Fibroblast of peridontal ligament (primary cell): Measurements from ENCODE around the gene STIP1.

ENCODE experiments used
- DNase-seq: peaks from one replicate; pipeline ENCODE4 v3.0.0-alpha.2; 2010; ENCODE audit errors: extremely low read depth

Gene STIP1

DNA sequence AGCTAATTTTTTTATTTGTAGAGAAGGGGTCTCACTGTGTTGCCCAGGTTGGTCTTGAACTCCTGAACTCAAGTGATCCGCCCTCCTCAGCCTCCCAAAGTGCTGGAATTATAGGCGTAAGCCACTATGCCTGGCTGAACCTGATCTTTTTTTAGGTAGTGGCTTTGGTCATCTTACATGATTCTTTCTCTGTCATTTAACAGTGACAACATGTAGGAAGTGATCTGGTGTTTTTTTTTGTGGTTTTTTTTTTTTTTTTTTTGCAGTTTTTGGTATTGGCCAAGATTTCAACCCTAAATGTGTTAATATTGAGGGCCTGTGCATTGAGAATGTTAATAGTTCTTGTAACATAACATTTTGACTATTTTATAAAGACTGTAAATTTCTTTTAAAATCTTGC, 12.5 kb downstream of the STIP1 start:
- no peak for DNase-seq

DNA sequence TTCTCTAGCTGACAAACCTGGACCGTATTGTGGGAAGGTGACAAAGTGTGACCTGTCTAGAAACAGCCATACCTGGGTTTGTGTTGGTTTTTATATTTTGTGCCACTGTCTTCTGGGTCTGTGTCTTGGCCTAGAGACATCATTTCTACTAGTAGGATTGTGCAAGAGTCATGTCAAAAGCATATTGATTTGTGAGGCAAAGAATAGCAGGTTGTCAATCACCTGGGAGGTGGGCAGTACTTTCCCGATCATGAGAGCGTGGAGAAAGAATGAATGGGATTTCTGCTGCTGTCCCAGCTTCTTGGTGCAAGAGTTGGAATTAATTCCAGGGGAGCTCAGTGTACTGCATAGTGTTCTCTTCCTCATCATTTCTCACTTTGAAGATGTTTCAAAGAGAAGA, 15.6 kb downstream of the STIP1 start:
- DNase-seq = no peak

DNA sequence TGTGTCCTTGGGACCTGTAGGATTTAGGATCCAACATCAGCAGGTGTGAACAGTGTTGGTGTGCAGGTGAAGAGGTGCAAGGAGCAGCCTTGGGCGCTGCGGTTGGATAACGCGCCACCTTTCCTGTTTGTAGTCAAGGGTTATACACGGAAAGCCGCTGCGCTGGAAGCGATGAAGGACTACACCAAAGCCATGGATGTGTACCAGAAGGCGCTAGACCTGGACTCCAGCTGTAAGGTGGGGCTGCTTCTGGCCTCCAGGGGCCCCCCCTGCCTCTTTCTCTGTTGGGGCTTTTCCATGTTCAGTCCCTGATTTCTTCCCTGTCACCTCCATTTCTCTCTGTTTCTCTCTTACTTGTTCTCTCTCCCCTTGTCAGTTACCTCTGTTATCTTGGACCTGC, 17.0 kb downstream of the STIP1 start:
- DNase-seq = no peak

DNA sequence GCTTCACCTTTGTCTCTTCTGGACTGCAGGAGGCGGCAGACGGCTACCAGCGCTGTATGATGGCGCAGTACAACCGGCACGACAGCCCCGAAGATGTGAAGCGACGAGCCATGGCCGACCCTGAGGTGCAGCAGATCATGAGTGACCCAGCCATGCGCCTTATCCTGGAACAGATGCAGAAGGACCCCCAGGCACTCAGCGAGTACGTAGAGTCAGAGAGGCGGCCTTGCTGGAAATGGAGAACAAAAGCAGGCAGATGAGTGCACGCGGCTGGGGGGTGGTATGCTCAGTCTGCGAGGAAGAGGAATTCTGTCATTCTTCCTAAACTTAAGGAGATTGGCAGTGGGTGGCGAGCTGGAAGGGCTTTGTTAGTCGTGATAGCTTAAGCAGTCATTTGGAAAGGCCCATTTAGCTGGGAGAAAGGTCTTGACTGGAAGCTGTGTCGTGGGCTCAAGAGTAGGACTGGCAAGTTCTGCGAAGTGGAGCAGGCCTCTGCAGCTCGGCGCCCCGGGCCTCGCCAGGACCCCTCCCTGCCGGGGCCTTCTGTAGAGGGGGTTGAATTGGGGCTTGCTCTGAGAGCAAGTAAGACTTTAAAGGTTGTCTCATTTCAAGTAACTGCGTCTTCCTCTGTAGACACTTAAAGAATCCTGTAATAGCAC, 17.6 kb downstream of the STIP1 start:
- no peak for DNase-seq

DNA sequence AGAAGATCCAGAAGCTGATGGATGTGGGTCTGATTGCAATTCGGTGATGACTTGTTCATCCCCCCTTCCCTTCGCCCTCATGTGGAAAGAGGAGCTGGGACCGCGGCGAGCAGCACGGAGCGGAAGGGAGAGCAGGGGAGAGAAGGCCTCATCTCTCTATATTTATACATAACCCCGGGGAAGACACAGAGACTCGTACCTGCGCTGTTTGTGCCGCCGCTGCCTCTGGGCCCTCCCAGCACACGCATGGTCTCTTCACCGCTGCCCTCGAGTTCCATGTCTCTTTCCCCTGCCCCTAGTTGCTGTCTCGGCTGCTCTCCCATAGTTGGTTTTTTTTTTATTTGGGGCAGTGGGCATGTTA, 18.1 kb downstream of the STIP1 start:
- DNase-seq = no peak

DNA sequence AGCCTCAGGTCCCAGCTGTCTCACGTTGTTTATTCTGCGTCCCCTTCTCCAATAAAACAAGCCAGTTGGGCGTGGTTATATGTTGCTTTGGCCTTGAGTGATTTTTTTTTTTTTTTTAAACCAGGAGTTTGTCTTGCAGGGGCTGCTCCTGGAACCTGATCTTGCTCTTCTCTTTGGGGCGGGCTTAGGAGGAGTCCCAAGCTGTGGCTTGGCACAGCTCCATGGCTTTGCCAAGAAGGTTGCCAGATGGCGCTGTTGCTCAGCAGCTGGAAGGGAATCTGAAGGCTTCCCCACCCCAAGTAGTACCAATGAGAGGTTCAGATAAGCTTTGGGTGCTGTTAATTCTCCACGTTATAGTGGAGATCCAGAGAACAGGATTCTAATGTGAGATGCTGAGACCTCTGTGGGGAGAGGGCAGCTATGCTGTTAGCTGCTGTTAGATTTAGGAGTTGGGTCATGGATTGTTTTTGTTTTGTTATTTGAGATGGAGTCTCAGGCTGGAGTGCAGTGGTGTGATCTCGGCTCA, 18.6 kb downstream of the STIP1 start:
- peak; percentile 97 for DNase-seq

DNA sequence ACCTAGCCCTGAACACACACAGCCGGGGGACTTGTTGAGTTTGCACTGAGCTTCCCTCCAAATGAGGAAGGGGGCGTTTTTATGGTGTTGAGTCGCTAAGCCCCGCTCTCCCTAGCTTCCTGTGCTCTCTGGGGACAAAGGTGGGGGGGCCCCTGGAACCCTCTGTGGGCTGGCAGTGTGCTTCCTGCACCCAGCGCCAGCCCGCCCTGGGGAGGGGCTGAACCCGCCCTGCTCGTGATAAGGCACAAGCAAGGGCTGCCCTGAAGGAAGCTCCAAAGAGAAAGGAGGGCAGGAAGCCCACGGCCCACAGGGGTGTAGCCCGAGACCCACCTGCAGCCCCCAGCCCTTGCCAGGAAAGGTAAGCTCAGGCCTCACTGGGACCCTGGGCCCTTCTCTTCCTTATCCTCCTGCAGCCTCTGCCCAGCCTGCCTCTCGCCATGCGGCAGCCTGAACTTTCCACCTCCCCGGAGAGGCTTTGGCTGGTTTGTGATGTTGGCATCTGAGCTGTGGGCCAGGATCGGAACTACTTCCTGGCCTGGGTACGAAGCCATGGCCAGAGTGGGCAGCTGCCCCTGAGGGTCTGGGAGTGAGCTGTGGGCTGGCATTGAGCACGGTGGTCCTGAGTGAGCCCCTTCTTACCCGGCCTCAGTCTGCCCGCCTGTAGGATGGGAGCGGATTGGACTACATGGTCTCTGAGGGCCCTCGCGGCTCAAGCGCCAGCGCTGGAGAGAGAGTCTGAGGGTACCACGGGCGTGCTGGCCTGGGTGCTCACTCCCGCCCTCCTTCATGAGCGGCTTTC, 20.7 kb downstream of the STIP1 start, which contains the start of gene FERMT3:
Gene FERMT3, plus strand, starts transcription at position 265 of the 799 bp plus-strand sequence. CDS start 644 bp downstream, outside the sequence.
- no peak for DNase-seq

DNA sequence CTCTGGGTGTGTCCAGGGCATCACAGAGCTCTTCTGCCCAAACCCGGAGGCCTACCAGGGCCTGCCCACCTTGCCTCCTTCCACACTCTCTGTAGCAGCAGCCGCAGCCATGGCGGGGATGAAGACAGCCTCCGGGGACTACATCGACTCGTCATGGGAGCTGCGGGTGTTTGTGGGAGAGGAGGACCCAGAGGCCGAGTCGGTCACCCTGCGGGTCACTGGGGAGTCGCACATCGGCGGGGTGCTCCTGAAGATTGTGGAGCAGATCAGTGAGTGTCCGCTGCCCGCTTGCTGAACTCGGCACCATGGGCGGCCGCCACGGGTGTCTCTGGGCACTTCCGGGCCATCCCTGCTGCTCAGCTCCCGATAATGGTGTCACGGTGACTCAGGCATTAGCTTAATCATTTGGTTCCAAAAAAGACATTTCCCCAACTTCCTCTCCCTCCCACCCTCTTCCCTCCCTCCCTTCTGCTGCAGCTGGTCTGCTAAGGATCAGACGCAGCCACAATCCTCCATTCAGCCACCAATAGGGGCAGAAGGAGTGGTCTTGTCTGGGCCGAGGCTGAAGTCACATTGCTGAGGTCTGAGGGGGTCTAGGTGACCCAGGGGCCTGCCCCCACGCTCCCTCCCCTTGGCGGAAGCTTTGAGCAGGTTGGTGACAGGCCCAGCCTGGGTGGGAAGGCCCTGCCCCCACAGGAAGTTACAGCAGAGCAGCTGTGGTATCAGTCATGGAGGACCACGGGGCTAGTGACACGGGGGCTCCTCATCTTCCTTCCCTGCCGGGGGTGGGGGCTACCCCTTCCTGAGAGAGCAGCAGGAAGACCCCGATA, 21.5 kb downstream of the STIP1 start:
- DNase-seq = peak; percentile 49

DNA sequence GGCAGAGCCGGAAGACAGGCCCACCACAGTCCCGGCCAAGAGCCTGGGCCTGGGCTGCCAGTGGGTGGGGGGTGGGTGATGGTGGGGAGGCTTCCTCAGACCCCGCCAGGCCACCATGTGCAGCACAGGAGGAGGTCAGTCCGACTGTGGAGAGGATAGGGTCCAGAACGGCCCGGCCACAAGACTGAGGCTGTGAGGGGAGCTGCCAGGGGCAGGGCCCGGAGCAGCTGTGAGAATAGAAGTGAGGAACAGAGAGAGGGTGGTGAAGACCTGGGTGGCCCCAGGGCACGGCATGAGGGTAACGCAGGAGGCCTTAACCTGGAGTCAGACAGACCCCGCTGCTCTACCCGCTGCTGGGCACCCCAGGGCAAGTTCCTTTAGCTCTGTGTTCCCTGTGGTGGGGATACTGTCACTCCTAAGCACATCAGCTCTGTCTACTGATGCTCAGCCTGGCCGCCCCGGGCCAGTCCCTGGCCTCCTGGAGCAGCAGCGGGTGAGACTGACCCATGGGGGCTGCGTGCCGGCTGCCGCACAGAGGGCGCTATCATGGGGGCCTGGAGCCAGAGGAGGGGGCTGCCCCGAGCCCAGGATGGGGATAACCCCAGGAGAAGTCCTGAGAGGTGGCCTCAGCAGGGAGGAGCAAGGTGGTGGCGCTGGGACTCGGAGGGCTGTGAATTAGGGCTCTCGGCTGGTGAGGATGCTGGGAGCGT, 22.3 kb downstream of the STIP1 start:
- DNase-seq = no peak

DNA sequence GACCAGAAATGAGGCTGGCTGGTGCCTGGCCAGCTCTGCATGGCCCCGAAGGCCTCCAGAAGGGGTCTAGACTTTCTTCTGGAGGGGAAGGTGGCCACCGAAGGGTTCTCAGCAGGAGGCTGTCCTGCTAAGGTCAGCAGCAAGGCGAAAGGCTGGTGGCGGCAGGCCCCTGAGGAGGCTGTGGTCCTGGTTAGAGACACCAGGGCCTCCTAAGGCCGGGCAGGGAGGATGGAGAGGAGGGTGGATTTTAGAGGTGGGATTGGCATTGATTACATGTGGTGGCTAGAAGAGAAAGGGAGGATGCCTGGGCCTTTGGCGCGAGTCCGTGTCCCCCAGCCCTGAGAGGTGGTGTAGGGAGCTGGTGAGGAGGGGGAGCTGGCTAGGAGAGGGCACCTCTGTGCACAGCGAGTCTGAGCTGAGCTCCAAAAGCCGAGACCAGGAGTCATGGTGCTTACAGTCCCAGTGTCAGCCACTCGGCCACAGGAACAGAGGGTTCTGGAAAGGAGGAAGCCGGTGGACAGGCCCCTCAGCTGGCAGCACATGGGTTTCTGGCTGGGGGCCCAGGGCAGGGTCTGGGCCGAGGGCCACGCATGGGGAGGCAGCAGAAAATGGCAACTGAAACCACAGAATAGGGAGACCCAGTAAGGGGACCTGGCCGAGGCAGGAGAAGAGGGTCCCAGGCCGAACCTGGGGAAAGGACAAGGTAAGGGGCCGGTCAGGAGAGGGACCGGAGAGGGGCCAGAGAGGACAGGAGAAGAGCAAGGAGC, 23.0 kb downstream of the STIP1 start:
- DNase-seq = no peak

DNA sequence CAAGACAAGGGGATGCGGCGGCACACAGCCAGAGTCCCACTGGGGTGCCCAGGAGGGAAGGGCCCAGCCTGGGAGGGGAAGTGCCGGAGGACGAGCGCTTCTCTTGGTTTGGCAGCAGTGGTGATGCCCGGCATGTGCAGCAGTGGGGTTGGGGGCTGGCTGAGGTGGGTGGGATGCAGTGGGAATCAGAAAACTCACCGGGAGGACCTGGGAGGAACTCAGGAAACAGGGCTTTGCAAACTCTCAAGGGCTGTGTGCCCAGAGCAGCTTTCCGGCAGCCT, 23.5 kb downstream of the STIP1 start:
- no peak for DNase-seq

DNA sequence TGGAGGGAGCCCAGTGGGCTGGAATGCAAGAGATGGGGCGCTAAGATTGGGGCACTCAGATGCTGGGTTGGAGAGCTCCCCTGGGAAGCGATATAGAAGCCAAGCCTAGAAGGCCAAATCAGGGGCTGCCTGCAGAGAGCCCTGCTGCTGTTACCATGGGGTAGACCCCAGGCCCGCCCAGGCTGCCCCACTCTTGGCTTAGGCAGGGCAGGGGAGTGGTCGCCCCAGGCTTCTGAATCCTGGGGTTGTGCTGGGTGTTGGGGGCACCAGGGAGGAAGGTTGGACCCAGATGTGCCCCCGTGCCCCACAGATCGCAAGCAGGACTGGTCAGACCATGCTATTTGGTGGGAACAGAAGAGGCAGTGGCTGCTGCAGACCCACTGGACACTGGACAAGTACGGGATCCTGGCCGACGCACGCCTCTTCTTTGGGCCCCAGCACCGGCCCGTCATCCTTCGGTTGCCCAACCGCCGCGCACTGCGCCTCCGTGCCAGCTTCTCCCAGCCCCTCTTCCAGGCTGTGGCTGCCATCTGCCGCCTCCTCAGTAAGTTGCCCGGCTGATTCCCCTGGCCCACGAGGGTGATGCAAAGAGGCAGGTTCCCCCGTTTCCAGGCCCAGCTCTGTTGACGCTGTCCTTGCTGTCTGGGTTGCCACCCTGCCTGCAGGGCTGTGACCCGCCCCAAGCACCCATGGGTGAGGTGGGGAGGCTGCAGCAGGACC, 24.5 kb downstream of the STIP1 start:
- no peak for DNase-seq

DNA sequence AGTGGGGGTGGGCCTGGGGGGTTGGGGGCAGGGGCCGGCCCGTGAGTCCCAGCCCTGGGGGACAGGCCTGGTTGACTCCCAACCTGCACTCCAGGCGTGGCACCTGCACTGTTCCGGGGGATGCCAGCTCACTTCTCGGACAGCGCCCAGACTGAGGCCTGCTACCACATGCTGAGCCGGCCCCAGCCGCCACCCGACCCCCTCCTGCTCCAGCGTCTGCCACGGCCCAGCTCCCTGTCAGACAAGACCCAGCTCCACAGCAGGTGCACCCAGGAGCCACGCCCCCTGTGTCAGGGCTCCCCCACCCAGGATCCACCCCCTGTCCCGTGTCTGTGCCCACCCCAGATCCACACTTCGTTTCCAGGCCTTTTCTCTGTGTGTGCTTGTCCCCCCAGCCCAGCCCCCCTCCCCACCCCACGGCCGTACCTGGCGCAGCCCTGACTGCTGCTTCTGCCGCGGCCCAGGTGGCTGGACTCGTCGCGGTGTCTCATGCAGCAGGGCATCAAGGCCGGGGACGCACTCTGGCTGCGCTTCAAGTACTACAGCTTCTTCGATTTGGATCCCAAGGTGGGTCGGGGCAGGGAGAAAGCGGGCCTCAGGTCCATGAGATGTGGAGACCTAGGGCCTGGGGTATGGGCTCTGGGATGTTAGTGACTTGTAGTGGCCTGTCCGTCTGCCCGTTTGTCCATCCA, 25.4 kb downstream of the STIP1 start:
- DNase-seq = no peak

DNA sequence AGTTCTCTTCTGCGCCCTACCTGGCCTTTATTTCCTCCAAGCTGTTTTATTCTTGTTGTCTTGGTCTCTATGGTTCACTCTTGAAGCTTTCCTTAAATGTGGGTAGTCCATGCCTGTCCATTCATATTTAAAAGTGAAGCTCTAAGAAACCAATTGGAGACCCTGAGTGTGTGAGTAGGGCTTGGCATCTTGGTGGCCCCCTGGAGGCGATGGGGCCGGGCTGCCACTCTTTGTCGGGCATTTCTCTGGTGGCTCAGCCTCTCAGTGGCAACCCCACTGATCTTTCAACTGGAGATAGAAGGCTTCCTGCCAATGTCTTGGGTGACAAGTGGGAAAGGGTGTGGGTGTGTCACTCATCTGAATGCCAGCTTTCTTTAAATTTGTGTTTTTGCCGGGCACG, 30.9 kb downstream of the STIP1 start:
- no peak for DNase-seq

DNA sequence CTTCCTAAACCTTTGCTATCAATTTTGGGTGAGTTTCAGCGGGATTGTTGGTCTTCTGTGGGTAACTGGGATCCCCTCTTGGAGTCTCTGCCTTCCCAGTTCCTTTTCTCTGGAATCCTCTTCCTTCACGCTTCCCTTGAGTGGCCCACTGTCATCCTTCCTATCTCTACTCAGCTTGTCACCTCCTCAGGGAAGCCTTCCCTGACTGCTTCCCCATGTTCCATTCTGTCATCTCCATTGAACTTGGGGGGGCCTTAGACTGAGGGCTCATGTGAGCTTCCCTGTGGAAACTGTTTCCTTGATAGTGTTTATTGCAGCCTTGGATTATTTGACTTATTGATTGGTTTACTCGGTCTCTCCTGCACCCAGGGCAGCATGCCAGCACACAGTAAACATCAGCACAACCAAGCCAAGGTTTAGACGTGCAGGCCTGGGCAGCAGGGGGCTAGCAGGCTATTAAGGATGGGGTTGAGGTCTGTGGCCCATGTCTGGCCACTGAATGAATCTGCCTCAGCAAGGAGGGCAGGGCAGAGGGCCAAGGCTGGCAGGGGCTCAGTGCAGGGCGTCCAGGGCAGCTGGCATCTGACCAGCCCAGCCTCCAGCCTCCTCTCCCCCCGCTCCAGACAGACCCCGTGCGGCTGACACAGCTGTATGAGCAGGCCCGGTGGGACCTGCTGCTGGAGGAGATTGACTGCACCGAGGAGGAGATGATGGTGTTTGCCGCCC, 32.8 kb downstream of the STIP1 start:
- no peak for DNase-seq

DNA sequence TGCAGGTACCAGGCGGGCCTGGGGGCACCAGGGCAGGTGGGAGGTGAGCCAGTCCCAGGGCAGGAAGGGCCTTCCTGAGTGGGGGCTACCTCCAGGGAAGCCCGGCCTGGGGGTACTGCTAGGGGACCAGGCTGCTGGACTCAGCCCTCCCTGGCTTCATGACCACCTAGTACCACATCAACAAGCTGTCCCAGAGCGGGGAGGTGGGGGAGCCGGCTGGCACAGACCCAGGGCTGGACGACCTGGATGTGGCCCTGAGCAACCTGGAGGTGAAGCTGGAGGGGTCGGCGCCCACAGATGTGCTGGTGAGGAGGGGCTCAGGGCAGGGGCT, 33.3 kb downstream of the STIP1 start:
- DNase-seq = no peak

DNA sequence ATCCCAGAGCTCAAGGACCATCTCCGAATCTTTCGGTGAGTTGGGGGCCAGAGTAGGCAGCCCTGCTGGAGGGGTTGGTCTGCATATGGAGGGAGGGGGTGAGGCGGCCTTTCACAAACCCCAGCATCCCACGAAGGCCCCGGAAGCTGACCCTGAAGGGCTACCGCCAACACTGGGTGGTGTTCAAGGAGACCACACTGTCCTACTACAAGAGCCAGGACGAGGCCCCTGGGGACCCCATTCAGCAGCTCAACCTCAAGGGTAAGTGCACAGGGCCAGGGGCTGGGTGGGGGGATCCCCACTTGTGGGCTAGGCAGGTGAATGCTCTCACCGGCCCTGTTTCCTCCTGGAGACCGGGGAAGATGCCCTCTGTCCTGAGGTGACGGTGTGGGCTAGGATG, 33.8 kb downstream of the STIP1 start:
- DNase-seq = no peak

DNA sequence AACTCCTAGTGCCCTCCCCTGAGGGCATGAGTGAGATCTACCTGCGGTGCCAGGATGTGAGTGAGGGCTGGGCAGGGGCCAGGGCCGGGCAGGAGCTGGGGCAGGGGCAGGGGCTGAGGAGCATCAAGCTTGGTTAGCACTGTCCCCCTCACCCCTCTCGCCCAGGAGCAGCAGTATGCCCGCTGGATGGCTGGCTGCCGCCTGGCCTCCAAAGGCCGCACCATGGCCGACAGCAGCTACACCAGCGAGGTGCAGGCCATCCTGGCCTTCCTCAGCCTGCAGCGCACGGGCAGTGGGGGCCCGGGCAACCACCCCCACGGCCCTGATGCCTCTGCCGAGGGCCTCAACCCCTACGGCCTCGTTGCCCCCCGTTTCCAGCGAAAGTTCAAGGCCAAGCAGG, 34.3 kb downstream of the STIP1 start:
- DNase-seq = no peak

DNA sequence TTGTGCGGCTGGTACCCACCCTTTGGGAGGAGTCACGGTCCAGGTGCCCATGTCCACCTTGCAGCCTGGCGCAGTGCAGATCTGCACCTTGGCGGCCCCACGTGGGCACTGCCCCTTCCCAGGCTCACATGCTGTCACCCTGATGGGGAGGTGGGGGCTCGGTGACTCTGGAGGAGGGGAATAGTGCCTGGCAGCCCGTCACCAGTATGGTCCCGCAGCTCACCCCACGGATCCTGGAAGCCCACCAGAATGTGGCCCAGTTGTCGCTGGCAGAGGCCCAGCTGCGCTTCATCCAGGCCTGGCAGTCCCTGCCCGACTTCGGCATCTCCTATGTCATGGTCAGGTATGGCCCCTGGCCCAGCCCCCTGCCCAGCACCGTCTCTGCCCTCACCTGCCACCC, 34.8 kb downstream of the STIP1 start:
- no peak for DNase-seq

DNA sequence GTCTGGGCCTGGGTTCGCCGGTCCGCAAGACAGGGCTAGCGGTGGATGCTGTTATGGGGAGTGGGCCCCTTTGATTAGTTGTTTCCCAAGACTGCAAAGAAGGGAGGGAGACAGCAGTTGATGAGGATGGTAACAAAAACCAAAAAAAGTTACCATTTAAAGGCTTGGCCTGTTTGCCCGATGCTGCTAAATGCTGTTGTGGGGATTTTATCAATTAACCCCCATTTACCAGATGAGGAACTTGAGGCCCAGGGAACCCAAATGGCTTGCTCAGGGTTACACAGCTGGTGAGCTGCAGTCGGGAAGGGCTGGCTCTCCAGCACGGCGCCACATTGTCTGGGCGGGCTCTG, 36.7 kb downstream of the STIP1 start:
- no peak for DNase-seq
